NCI-H510A (cell line): ENCODE measurements around the gene KBTBD13.

Experiments used
- DNase-seq: peaks from one replicate; lab custom pipeline; 2025; lab: John Stamatoyannopoulos, UW

KBTBD13 gene

DNA sequence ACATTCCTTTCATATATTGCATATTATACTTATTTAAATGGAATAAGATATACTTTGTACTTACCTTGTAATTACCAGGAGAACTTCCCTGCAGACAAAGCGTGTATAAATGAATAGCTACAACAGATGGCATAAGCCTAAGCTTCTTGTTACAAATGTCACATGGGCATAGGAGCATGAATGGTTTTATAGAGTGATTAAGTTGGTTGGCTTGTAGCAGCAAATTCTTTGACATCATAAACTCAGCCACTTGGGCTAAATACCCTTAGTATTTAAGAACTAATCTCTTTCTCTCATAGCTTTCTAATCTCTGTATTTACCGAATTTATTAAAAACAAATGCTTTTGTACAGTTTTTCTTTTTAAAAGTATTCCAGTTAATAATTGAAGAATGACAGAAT lies 38.5 kb downstream of the KBTBD13 start, which contains the start of gene UBAP1L:
TSS of gene UBAP1L (minus strand) at position 115 of the 400 bp plus-strand sequence. CDS start 8,985 bp downstream, outside the sequence.
- no peak for DNase-seq

DNA sequence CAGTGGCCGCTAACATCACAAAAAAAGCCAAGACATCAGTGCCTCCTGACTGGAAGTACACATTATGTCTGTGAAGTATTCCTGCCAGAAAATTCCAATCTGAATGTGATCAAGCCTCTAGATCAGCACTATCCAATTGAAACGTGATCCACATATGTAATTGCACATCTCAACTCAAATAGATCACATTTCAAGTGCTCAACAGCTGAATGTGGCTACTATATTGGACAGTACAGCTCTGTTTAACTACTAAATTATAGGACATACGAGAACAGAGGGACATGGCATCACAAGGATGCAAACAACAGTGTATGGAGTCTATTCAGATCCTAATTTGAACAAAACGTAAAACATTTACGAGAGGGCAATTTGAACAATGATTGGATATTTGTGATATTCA lies 39.0 kb downstream of the KBTBD13 start:
- DNase-seq = no peak
